ENCODE data around the gene OR4B1. TPM values are rescaled to one million over a fixed set of nuclear protein-coding genes. Genes with fewer than 3 reads are reported as not detected.

The OR4B1 gene
- total and polyA plus RNA-seq, 2 donors (not counting 1 experiment from before 2014, with no cell fraction given), result not detected

DNA sequence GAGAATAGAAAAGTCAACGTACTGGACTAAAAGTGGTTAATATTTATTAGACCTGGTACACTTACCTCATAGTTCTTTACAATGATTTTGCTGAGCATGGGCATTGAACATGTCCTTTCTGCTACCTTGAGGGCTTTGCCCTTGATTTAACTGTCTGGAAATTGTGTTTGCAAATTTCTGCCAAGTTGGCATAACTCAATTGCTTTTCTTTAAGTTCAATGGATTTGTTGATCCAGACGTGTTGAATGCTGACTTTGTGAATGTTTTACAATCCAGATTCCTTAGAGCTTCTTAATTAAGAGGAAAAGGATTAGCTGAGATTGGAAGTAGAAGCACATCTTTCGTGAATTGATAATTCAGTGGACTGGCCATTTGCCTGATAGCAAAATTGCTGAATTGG lies 21.1 kb downstream of the OR4B1 start:
- ATAC-seq (ENCODE audit: low read depth), result no peak
- peaks cover 40% of the 10 kb centered on the region for H3K27me3 Mint-ChIP-seq

DNA sequence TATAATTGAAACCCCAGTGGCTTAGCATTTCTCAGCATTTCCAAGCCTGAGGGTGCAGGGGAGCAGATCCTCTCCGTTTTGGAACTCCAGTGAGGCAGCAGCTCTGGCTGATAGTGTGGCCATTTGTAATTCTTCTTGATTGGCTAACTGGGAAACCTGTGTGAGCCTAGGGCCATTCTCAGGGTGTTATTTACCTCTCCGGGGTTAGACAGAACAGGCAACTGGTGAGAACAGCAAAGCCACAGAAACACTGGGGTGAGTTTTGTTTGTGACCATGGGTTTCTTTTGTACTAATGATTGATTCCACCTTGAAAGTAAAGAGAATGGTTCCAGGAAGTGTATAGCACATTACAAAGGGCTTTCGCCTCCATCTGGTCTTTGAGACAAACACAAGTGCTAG lies 25.9 kb downstream of the OR4B1 start:
- no peaks in the 10 kb centered on the region for H3K9me3 Mint-ChIP-seq (ENCODE audit: insufficient read depth)
- H3K4me3 ChIP-seq (ENCODE audit: control extremely low read depth in 1 of 5, extremely low read depth in 1 of 5, insufficient read depth in 1 of 5, low read depth in 2 of 5, low read length in 4 of 5), result no peak overlapping the region
- no peak for DNase-seq
- H3K4me2 ChIP-seq (replicated peaks; ENCODE audit: low read depth, low read length, poor library complexity, severe bottlenecking), result no peak overlapping the region
- no peak overlapping the region for H3K27ac Mint-ChIP-seq
- ChIA-PET POLR2A (no interaction called here), CTCF (no interaction called here)
- no peaks in the 10 kb centered on the region for H3K9me3 ChIP-seq (ENCODE audit: control extremely low read depth in 1 of 3, control insufficient read depth in 2 of 3, insufficient read depth in 1 of 3, low read length in 2 of 3)
- no peak for TF ChIP-seq EZH2 (IDR thresholded peaks at IDR 0.05; ENCODE audit: borderline replicate concordance, insufficient read depth, low read depth, low read length, poor library complexity, severe bottlenecking)
- TF ChIP-seq, protein P1, sequence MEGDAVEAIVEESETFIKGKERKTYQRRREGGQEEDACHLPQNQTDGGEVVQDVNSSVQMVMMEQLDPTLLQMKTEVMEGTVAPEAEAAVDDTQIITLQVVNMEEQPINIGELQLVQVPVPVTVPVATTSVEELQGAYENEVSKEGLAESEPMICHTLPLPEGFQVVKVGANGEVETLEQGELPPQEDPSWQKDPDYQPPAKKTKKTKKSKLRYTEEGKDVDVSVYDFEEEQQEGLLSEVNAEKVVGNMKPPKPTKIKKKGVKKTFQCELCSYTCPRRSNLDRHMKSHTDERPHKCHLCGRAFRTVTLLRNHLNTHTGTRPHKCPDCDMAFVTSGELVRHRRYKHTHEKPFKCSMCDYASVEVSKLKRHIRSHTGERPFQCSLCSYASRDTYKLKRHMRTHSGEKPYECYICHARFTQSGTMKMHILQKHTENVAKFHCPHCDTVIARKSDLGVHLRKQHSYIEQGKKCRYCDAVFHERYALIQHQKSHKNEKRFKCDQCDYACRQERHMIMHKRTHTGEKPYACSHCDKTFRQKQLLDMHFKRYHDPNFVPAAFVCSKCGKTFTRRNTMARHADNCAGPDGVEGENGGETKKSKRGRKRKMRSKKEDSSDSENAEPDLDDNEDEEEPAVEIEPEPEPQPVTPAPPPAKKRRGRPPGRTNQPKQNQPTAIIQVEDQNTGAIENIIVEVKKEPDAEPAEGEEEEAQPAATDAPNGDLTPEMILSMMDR (IDR thresholded peaks at IDR 0.05), result no peak
- H3K27ac ChIP-seq (ENCODE audit: low read length in 2 of 2), result no peak overlapping the region
- no peak overlapping the region for H2AFZ ChIP-seq (ENCODE audit: insufficient read depth, low read depth, low read length, poor library complexity, severe bottlenecking)
- ATAC-seq (ENCODE audit: low read depth), result no peak
- 56% methylated on average over 2 of the region's 3 CpGs for WGBS (ENCODE audit: insufficient coverage)
- peaks cover 43% of the 10 kb centered on the region for H3K27me3 Mint-ChIP-seq
- H3K36me3 ChIP-seq (replicated peaks in 1 of 2; ENCODE audit: control extremely low read depth in 1 of 2, control insufficient read depth in 1 of 2, extremely low read depth in 1 of 2, insufficient read depth in 2 of 2, low read length in 1 of 2), result no peaks in the 10 kb centered on the region
- H3K27me3 ChIP-seq (replicated peaks in 1 of 4; ENCODE audit: control extremely low read depth in 1 of 4, control insufficient read depth in 3 of 4, insufficient read depth in 4 of 4, low read length in 3 of 4), result peaks cover 0 to 6% (median 3%) of the 10 kb centered on the region in 4 experiments
- no peak overlapping the region for H3K4me3 Mint-ChIP-seq
- intact Hi-C loops (cut with micrococcal nuclease), result no loop called here
- no peaks in the 10 kb centered on the region for H3K4me1 ChIP-seq (ENCODE audit: control insufficient read depth in 2 of 2, insufficient read depth in 2 of 2, low read length in 2 of 2)
- H3K79me2 ChIP-seq (ENCODE audit: control insufficient read depth, insufficient read depth, low read length), result no peaks in the 10 kb centered on the region
- H4K20me1 ChIP-seq (ENCODE audit: control insufficient read depth, insufficient read depth, low read length, poor library complexity, severe bottlenecking), result no peaks in the 10 kb centered on the region
- no peak overlapping the region for H3K9ac ChIP-seq (ENCODE audit: low read length)
- H3K4me1 Mint-ChIP-seq, result no peaks in the 10 kb centered on the region

More for the DNA sequence above, 21.1 kb downstream of the OR4B1 start:
- Histone ChIP-seq H4K20me1 (ENCODE audit: control insufficient read depth, insufficient read depth, low read length, poor library complexity, severe bottlenecking) (no peaks in the 10 kb centered on the region), H2AFZ (ENCODE audit: insufficient read depth, low read depth, low read length, poor library complexity, severe bottlenecking) (no peak overlapping the region), H3K9ac (ENCODE audit: low read length) (no peak overlapping the region), H3K36me3 (replicated peaks in 1 of 2; ENCODE audit: control extremely low read depth in 1 of 2, control insufficient read depth in 1 of 2, extremely low read depth in 1 of 2, insufficient read depth in 2 of 2, low read length in 1 of 2) (no peaks in the 10 kb centered on the region), H3K4me1 (ENCODE audit: control insufficient read depth in 2 of 2, insufficient read depth in 2 of 2, low read length in 2 of 2) (no peaks in the 10 kb centered on the region), H3K79me2 (ENCODE audit: control insufficient read depth, insufficient read depth, low read length) (no peaks in the 10 kb centered on the region), H3K9me3 (ENCODE audit: control extremely low read depth in 1 of 3, control insufficient read depth in 2 of 3, insufficient read depth in 1 of 3, low read length in 2 of 3) (peaks cover 0 to 5% (median 0%) of the 10 kb centered on the region in 3 donors), H3K4me2 (replicated peaks; ENCODE audit: low read depth, low read length, poor library complexity, severe bottlenecking) (no peak overlapping the region), H3K27me3 (replicated peaks in 1 of 4; ENCODE audit: control extremely low read depth in 1 of 4, control insufficient read depth in 3 of 4, insufficient read depth in 4 of 4, low read length in 3 of 4) (peaks cover 0 to 4% (median 1%) of the 10 kb centered on the region in 4 experiments), H3K4me3 (ENCODE audit: control extremely low read depth in 1 of 5, extremely low read depth in 1 of 5, insufficient read depth in 1 of 5, low read depth in 2 of 5, low read length in 4 of 5) (no peak overlapping the region), H3K27ac (ENCODE audit: low read length in 2 of 2) (no peak overlapping the region)
- no peak for TF ChIP-seq EZH2 (IDR thresholded peaks at IDR 0.05; ENCODE audit: borderline replicate concordance, insufficient read depth, low read depth, low read length, poor library complexity, severe bottlenecking)
- TF ChIP-seq, protein P1 (IDR thresholded peaks at IDR 0.05), result no peak
- H3K4me3 Mint-ChIP-seq, result no peak overlapping the region
- no peaks in the 10 kb centered on the region for H3K4me1 Mint-ChIP-seq
- intact Hi-C loops (cut with micrococcal nuclease), result no loop called here
- 78% methylated on average over 1 of the region's 3 CpGs for WGBS (ENCODE audit: insufficient coverage)
- no peak for DNase-seq
- H3K27ac Mint-ChIP-seq, result no peak overlapping the region
- CTCF ChIA-PET, result no interaction called here
- H3K9me3 Mint-ChIP-seq (ENCODE audit: insufficient read depth), result no peaks in the 10 kb centered on the region
- POLR2A ChIA-PET, result no interaction called here

Data from B cell (primary cell).